ENCODE data around the gene SEC22C. TPM values are rescaled to one million over a fixed set of nuclear protein-coding genes. Genes with fewer than 3 reads are reported as not detected.

The SEC22C gene
- total and polyA plus RNA-seq, 2 of the 13 experiments (the other 11 are each of a cell fraction or from before 2014, with no cell fraction given): 20.0 to 40.0 TPM

- TF ChIP-seq RBAK (CRISPR knock-in tag; IDR thresholded peaks at IDR 0.05): no peak
- no peak for TF ChIP-seq ZNF816 (CRISPR knock-in tag; IDR thresholded peaks at IDR 0.05; ENCODE audit: borderline replicate concordance)
- TF ChIP-seq ARNT2 (CRISPR knock-in tag; IDR thresholded peaks at IDR 0.05; ENCODE audit: low read depth): no peak
- no peak for TF ChIP-seq FOXO1 (CRISPR knock-in tag; IDR thresholded peaks at IDR 0.05)
- no peak for TF ChIP-seq ZNF720 (CRISPR knock-in tag; IDR thresholded peaks at IDR 0.05)
- TF ChIP-seq ZNF496 (CRISPR knock-in tag; IDR thresholded peaks at IDR 0.05; ENCODE audit: insufficient replicate concordance): no peak
Observed at GRCh38 chr3:42608581-42608980, 26.8 kb upstream of the SEC22C start (continued).

- Histone ChIP-seq H3K9ac (ENCODE audit: insufficient read depth, low read depth, low read length) (no peak overlapping the region), H3K36me3 (replicated peaks in 1 of 2; ENCODE audit: control insufficient read depth in 1 of 2, insufficient read depth in 2 of 2, low read length in 2 of 2) (peaks cover 2 to 23% of the 10 kb centered on the region in 2 experiments; a peak in 4 of 5 replicates), H3K4me2 (ENCODE audit: low read depth, low read length) (peak overlapping the region; percentile 34), H3K27ac (ENCODE audit: extremely low read length, insufficient read depth, low read length) (no peak overlapping the region), H4K20me1 (ENCODE audit: insufficient read depth, low read length) (peaks cover 62% of the 10 kb centered on the region), H3K4me1 (ENCODE audit: insufficient read depth, low read length) (peaks cover 60% of the 10 kb centered on the region), H3K79me2 (ENCODE audit: insufficient read depth, low read length) (peaks cover 95% of the 10 kb centered on the region), H3K4me3 (replicated peaks in 1 of 3; ENCODE audit: insufficient read depth in 1 of 3, low read depth in 2 of 3, low read length in 3 of 3) (no peak overlapping the region), H3K27me3 (ENCODE audit: control insufficient read depth in 1 of 2, insufficient read depth in 2 of 2, low read length in 2 of 2) (no peaks in the 10 kb centered on the region; a peak in 1 of 5 replicates), H3K9me3 (ENCODE audit: low read length) (no peaks in the 10 kb centered on the region), H2AFZ (ENCODE audit: low read length) (no peak overlapping the region)
- TSS peak; percentile 1 for BruUV-seq (replicated peaks)
- peak; percentile 66 for ATAC-seq
- FAIRE-seq: no peak
- POLR2A ChIA-PET: interaction anchor here (0.9 to 1.0 kb wide), 2 partner anchors 15 to 25 kb away, joined by 3 to 6 read pairs; partner anchors contain the start of gene SS18L2
- peak; percentile 45 for DNase-seq (ENCODE audit: low spot score)
- in situ Hi-C loops (cut with HindIII; ENCODE audit: extremely low pct_ligation_motif_present, low pct_unique_long_range_greater_than_20kb): no loop called here
- TF ChIP-seq TARDBP (CRISPR knock-in tag; IDR thresholded peaks at IDR 0.05): no peak
- TF ChIP-seq TCF7L2 (IDR thresholded peaks at IDR 0.05; ENCODE audit: low read depth, low read length): no peak
- TF ChIP-seq ARID5B (CRISPR knock-in tag; IDR thresholded peaks at IDR 0.05): peak; percentile 20; the same call in 1 of the 2 replicates
- peak; percentile 88 for TF ChIP-seq FOSL2 (CRISPR knock-in tag; IDR thresholded peaks at IDR 0.05)
- TF ChIP-seq PHB2 (IDR thresholded peaks at IDR 0.05; ENCODE audit: partially characterized antibody): no peak
- TF ChIP-seq SAP130 (CRISPR knock-in tag; IDR thresholded peaks at IDR 0.05; ENCODE audit: low read depth): peak; percentile 42
- intact Hi-C loops (cut with micrococcal nuclease; ENCODE audit: unreplicated experiment): no loop called here
- CTCF ChIA-PET (ENCODE audit: low intra/inter-chr PET ratio, low total read pairs): no interaction called here
- WGBS (ENCODE audit: low lambda C conversion rate): 65% methylated on average over 5 of the region's 5 CpGs
Observed at GRCh38 chr3:42605546-42606173, 23.9 kb upstream of the SEC22C start.

Measured in HepG2 (cell line).